ENCODE results near the gene EFHD1.
"Not testable (repeated sequence)": the region's sequence is repeated elsewhere in the genome, so short reads cannot be mapped to it uniquely, and the experiment has no call there.

Gene EFHD1

DNA sequence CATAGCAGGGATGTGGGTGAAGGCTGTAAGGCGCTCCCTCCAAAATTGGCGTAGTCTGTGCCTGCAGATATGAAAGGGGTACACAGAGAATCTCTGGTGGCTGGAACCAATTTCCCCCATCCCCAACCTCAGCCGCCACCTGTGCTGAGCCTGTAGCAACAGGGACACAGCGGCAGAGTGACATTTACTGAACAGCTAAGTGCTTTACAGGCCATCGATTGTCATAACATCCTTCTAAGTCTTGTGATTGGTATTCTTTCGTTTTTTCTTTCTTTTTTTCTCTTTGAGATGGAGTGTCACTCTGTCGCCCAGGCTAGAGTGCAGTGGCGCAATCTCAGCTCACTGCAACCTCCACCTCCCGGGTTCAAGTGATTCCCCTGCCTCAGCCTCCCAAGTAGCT lies 12.2 kb upstream of the EFHD1 start:
- no peak for DNase-seq

DNA sequence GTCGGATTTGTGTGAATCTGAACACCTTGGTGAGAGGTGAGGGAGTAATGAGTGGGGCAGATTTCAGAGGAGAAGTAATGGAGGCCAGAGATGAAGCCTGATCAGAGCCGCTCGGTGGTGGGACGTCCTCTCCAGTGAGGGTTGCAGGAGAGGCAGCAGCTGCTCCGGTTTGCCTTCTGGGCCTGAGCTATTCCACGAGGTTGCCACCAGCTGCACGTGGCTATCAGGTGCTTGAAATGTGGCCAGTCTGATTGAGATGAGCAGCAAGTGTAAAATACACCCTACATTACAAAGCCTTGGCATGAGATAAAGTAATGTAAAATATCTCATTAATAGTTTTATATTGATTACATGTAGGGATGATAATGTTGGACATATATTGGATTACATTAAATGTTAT lies 10.8 kb upstream of the EFHD1 start:
- no peak for DNase-seq

DNA sequence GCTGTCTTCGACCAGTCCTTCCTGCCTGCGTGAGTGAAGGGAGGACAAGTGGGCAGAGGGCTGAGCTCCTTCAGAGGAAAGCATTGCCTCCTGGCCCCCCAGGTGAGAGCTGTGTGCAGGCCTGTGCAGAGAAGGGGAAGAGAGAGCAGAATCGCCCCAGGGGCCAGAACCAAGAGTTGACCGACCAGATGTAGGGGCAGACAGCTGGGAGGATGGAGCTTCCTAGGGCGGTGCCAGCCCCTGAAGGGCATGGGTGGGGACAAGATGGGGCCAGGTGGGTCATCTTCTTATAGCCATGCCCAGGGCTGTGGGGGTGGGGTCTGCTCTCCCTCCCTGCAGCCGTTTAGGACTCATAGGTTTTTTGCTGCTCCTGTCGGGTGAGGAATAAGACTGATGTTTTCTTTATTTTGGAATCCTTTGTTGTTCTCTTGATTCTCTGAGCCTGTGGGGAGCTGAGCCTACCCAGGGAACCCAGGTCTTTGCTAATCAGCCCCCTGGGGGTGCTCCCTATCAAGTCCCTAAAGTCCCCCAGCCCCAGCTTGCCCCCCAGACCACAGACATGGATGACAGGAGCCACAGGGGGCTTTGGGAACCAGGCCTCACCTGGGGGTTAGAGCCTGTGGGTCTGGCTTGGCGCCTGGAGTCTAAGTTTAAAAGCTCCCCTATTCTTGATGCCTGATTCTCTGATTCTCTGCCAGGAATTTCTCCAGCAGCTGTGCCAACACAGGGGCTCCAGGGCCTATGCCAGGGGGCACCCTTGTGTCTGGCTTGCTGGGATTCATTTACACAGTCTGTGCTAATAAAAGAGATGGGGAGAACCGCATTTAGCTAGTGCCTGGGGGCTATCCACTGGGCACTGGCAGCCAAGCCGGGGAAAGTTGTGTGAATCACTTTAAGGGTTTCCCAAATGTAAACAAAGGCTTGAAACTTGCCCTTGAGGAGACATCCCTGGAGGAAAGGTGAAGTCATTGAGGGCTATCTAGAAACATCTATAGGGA lies 9.3 kb upstream of the EFHD1 start:
- DNase-seq = peak; percentile 94 to 98

DNA sequence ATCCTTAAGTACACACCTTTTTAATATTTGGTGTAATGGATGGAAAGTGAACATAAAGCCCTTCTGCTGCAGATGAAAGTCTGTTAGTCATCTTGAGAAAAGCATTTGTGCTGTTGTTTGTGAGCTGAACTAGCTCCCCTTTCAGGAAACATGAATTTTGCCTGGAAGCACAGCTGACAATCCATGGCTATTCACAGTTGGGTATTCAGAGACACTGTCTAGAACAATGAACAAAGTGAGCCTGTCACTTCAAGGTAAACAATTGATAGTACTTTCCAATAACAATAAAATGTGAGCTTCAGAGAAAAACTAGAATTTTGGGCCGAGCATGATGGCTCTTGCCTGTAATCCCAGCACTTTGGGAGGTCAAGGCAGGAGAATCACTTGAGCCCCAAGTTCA lies 6.8 kb upstream of the EFHD1 start:
- DNase-seq = no peak

DNA sequence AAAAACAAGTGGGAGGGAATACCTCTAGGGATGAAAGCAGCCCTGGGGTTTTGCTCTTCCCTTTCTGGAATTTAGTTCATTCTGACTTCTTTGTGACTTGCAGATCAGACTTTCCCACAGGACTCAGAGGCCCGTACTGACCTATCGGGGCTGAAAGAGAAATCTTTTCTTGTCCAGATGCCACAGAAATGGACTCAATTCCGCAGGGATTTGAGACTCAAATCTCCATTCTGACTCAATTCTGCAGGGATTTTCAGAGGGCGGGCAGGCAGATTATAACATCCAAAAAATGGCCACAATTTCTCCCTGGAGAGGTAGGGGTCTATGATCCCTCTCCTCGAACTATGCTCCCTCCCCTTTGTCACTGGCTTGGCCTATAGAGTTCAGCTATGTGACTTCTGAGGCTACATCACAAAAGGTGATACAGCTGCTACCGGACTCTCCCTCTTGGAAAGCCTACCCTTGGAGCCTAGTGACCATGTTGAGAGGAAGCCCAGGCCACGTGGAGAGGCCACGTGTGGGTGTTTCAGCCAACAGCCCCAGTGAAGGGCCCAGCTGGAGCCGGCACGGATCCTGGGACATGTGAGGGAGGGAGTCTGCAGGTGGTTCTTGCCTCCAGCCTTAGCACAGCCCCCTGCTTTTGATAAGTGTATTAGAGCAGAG lies 4.8 kb upstream of the EFHD1 start:
- no peak for DNase-seq

DNA sequence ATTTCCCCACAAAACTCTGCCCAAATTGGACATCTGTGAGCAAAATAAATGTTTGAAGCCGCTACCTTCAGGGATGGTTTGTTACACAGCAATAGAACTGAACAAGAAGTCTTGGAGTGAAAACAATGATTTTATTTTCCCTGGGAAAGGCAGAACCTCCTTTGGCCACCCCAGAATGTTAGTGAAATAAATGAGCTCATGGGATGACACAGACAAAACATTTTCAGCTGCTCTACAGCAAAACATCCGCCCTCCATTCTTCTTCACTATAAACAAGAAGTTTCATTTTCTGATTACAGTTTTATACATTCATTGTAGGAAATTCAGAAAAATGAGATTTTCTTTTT lies 4.3 kb upstream of the EFHD1 start:
- no peak for DNase-seq

DNA sequence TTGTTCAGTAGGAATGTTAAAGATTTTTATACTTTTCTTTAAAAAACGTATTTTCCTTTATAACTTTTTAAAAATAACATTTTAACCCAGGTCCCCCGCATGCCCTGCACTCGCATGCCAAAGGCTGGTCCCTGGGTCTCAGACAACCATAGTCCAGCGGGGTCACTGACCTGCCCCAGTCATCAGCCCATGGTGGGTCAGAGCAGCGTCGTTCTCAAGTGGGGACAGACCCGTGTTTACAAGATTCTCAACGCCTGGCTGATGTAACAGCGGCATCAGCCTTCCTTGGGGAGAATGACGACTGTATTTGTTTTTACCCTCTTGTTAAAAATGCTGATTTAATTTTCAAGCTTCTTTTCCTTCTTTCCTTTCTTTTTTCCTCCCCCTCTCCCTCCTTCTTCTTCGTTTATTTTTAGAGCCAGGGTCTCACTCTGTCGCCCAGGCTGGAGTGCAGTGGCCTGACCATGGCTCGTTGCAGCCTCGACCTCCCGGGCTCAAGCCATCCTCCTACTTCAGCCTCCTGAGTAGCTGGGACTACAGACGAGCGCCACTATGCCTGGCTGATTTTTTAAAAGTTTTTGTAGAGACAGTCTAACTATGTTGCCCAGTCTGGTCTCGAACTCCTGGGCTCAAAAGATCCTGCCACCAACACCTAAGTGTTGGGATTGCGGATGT lies 1.0 kb upstream of the EFHD1 start:
- no peak for DNase-seq

DNA sequence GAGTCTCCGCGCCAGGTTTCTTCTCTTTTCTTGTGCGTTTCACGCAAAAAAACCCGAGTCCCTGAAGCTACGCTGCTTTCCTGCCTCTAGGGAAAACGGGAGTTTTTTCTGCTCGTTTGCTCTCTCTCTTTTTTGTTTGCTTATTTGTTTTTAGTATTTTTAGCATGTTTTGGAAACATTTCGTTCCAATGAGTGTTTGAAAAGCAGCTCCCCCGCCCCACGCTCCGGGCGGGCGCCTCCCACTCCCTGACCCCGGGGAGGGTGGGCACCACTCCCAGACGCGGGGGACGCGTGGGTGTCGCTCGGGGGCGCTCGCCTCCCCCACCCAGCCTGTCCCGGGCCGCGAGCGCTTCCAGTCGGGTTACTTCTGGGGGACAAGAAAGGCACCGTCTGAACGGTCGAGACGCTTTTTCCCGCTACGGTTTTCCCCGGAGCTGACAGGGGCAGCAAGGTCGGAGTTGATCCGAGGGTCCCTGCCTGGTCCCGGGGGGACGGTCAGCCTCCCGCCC lies 446 bp upstream of the EFHD1 start:
- peak in 1 of 2 experiments; percentile 49 for DNase-seq

DNA sequence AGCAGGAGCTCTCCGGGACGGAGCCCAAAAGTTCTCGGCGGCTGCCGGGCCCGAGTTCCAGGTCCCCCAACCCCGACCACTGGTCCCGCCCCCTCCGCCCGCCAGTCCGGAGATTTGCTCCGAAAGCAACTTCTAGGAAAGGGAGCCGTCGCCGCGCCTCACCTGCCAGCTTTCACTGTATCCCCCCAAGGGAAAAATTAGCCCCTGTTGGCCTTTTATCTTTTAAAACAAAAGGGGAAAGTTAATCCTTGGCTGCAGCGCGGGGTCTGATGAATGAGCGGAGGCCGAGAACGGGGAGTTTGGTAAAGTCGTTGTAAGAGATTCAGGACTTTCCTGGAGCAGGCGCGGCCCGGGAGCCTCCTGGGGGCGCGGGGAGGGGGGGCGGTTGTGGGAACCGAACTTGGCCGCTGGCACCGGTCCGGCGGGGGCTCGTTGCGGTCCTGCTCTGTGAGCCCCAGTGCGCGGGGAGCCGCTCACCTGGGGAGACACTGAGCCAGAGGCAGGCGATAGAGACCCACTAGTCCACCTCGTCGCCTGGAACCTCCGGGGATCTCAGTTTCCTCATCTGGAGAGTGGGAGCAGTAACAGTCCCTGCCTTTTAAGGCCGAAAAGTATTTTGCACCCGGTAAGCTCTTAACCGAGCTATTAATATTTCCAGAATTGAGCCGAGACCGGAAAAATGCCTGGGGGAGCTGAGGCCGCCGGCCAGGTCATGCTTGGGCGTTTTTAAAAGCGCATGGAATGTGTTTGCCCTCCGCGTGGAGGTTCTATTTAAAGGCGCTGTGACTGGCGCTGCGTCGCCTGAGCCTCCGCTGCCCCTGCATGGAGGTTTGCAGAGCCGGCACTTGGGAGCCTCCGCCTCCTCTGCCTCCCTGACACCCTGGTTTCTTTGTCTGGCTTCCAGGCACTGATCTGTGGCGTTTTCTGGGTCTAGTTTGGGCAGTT lies 1.1 kb downstream of the EFHD1 start:
- DNase-seq = no peak

DNA sequence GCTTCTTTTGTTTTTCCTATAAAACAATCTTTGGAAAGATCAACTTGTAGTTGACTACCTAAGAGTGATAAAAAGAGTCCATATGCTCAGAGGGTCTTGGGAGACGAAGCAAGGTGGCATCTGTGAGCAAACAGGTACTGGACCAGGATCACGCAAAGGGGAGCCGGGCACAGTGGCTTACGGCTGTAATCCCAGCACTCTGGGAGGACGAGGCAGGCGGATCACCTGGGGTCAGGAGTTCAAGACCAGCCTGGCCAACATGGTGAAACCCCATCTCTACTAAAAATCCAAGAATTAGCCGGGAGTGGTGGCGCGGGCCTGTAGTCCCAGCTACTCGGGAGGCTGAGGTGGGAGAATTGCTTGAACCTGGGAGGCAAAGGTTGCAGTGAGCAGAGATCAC lies 2.0 kb downstream of the EFHD1 start:
- not testable (repeated sequence) for DNase-seq

DNA sequence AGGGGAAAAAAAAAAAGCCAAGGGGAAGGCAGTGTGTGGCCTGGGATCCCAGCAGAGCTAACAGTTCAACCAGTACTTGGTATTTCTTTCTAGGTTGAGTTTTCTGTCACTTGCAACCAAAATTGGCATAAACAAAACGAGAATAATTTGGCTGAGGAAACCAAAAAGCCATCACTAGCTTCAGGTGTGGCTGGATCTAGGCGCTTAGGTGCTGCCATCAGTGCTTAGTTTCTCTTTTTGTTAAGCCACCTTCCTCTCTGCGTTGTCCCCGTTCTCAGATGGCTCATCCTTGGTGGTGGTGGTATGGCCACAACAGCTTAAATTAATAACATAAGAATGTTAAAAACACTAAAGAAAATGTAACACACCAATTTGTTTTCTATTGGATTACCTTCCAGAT lies 2.4 kb downstream of the EFHD1 start:
- DNase-seq = no peak

DNA sequence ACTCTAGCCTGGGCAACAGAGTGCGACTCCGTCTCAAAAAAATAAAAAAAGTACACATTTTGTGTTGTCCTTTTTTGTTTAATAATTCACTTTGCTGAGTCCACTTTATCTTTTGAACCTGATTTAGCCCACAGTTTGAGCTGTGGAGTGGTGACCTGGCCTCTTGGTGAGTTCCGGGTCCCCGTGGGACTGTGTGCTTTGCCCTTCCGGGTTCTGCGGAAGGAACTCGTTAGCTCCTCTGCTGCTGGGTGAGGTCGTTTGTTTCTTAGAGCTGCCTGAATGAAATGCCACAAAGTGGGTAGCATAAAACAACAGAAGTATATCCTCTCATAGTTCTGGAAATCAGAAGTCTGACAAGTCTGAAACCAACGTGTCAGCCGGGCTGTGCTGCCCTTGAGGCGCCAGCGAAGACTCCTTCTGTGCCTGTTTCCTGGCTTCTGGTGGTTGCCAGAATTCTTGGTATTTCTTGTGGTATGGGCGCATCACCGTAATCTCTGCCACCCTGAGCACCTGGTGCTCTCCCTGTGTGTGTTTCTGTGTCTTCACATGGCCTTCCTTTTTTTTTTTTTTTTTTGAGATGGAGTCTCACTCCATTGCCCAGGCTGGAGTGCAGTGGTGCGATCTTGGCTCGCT lies 3.5 kb downstream of the EFHD1 start:
- no peak for DNase-seq

DNA sequence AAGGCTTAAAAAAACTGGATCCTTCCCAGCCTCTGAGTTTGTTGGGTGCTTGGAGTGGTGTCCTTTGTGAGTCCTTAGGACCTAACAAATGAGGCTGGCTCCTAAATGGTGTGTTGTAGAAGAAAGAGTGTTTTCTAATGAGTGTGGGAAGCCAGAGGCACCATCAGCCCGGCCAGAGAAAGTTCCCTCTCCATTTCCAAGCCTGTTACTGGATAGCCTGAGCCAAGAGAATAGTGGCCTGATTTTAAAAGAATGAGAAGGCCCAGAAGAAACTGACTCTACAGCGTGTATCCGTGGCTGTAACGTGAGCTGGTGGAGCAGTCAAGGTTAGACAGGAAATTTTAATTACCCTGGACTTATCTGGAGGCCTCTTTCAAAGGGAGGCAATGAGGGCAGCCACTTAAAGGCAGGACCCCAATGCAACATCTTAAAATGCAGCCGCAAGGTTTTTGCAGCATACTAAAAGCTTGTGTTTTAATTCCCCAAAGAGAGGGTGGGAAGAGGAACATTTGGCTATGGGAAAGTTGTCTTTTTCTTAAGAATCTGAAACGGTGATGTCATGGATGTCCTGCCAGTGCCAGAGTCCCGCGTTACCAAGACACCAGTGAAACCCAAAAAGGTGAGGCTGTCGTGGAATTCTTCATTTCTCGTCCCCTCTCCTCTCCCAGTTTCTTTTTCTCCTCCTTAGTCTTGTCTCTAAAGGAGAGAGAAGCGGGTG lies 4.6 kb downstream of the EFHD1 start:
- DNase-seq = no peak

DNA sequence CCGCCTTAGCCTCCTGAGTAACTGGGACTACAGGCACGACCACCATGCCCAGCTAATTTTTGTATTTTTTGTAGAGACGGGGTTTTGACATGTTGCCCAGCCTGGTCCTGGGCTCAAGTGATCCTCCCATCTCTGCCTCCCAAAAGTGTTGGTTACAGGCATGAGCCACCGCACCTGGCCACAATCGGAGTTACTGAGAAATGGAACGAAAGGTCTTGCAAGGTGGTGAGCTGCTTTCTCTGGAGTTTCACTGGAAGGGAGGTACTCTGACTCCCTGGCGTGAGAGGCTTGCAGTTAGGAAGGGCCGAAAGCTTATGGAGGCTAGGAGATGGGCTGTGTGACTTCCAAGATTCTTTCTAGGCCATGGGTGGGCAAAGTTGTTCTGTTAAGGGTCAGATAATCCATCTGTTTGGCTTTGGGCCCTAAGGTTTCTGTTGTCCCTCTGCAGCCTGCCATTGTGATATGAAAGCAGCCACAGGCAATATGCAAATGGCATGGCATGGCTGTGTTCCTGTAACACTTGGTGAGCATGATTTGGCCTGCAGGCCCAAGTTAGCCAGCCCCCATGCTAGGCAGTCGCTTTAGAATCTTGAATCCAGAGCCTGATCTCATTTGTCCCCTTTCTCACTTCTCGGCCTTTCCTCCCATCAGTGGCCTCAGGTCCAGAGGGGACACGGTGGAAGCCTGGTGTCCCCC lies 7.9 kb downstream of the EFHD1 start:
- DNase-seq = no peak

DNA sequence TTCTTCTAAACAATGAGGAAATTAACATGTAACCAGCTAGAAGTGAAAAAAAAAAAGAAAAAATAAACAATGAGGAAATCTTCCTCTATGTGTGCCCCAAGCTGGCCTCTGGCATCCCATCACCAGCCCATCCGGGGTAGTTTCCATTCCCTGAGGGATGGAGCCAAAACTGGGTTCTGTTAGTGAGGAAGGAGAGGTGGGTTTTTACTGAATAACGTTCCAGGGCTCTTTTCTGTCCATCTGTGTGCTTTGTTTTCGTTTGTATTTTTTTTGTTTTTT lies 9.7 kb downstream of the EFHD1 start:
- no peak for DNase-seq

DNA sequence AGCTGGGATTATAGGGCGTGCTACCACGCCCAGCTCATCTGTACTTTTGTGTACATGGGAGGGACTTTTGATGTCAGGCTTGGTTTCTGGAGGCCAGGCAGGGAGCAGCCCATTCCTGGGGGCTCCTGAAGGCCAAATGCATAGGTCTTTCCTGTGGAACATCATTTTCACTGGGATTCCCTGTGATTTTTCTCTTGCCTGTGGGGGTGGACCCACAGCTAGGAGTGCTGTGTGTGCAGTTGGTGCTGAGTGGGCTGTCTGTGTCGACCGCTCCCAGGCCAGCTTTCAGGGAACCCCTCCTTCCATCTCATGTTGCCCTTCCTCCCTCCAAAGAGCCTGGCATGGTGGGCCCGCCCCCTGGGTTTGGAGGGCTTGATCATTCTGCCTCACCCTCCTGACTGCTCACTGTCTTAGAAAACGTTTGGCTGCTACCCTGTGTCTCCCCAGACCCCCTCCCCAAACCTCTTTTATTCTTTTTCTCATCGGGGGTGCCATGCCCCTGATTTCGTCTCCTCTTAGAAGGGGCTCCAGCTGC lies 10.5 kb downstream of the EFHD1 start:
- no peak for DNase-seq

DNA sequence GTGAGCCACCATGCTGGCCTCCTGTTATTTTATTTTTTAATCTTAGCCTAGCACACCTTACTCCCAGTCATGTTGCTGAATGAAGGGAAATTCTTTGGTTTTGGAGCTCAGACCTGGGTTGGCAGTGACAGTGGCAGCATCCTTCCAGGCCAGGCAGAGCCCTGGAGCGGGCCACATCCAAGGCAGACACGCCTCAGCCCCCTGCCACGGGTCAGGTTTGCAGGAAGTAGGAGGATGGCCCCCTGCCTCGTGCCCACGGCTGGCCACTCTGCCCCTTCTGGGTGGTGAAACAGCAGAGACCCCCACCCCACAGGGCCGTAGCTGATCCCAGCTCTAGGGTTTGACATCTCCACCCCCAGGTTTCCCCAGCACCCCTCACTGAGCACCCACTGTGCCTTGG lies 11.7 kb downstream of the EFHD1 start:
- no peak for DNase-seq

DNA sequence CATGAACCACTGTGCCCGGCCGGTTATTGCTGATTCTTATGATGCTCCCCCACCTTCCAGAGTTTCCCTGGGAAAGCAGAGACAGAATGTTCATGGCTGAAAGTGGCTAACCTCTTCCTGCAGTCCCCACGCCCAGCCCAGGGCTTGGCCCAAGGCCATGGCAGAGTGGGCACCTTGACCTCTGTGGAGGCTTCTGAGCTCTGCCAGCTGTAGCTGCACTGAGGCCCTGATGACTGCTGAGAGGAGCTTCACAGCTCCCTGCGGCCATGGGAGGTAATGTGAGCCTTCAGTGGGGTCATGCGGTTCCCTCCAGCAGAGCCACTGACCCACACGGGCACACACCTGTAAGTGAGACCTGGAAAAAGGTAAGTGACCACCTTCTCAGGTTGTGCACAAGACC lies 13.3 kb downstream of the EFHD1 start:
- no peak for DNase-seq

DNA sequence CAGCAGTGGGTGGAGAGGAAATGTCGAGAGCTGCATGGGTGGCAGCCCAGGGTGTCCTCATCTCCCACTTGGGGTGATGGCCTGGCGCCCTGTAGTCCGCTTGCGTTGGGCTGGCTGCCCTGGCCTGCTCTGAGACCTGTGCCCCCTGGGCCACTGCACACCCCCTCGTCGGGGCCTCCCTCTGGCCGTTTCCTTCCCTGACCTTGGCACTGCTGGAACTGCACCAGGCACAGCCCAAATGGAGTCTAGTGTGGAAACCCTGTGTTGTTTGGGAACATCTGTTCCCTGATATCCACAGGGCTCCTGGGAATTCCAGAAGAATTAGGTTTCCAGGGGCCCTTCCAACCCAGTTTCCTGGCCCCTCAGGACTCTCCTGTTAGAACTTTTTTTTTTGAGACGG lies 13.9 kb downstream of the EFHD1 start:
- DNase-seq = no peak

DNA sequence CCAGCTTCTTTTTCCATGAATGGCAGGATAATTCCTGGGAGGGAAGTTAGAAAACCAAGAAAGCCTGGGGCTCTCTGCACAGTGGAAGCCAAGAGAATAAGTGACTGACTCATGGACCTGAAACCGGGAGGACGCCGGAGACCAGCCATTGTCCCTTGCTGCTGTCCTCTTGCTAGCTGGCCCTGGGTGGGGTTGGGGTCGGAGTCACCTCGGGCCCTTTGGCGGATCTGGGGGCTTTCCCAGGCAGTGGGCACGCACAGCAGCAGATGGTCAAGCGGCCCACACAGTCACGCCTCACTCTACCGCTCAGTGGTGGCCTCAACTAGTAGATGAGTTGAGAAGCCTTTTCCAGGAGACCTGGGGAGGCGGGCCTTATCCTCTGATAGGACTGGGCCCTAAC lies 15.6 kb downstream of the EFHD1 start:
- DNase-seq = no peak

DNA sequence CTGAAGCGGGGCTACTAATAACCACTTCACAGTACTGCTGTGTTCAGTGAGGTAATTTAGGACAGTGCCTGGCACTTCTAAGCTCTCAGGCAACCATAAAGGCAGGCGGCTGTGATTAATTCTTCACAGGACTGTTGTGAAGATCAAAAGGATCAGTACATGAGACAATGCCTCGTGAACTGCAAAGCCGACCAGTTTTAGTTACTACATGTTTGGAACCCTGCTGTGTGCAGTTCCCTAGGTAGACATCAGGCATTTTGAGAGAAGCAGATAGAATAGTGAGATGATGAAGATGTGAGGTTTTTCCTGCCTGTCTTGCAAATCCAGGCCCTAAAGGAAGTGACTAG lies 19.1 kb downstream of the EFHD1 start:
- peak in 1 of 2 experiments; percentile 26 for DNase-seq
